Suprapubic skin (tissue), 4 donors: ENCODE data around the gene CD79A.

Experiments
- CTCF ChIP-seq, 2 donors: fragments of 200-600 bp in 1 of 2; fragments of 450-650 bp in 1 of 2; sonication (generic) in 1 of 2; IDR thresholded peaks; one replicate each; pipeline ENCODE4 v1.5.1; 2016 to 2019; ENCODE audit warnings: antibody characterized with exemption in 2 of 2, mild to moderate bottlenecking in 1 of 2, moderate library complexity in 1 of 2
- EP300 ChIP-seq: sonication (generic); formaldehyde crosslinking; IDR thresholded peaks from one replicate; pipeline ENCODE4 v1.6.1; 2017; ENCODE audit warnings: antibody characterized with exemption
- POLR2A ChIP-seq, 2 donors: fragments of 450-650 bp; IDR thresholded peaks; one replicate each; pipeline ENCODE4 v1.6.1; 2017; ENCODE audit warnings: antibody characterized with exemption in 2 of 2, mild to moderate bottlenecking in 2 of 2, moderate library complexity in 2 of 2
- POLR2AphosphoS5 ChIP-seq, 3 donors: sonication (generic); formaldehyde crosslinking; IDR thresholded peaks; one replicate each; pipeline ENCODE4 v1.6.1; 2017; ENCODE audit warnings: antibody characterized with exemption in 3 of 3

GRCh38 chr19:41872775-41873647 is 4.1 kb upstream of the CD79A start:
- TF ChIP-seq CTCF (IDR thresholded peaks at IDR 0.05) (peak; percentile 38 to 65), POLR2A (IDR thresholded peaks at IDR 0.05) (no peak), POLR2AphosphoS5 (IDR thresholded peaks at IDR 0.05) (no peak), EP300 (no peak)
